Measurements from ENCODE around the gene TSKU. TPM values are rescaled to one million over a fixed set of nuclear protein-coding genes. Genes with fewer than 3 reads are reported as not detected.

Gene TSKU
- total RNA-seq, 1 donor from 2014 or later: 29.9 TPM

GRCh38 chr11:76791861-76792260 is 8.7 kb downstream of the TSKU start:
- no peak for TF ChIP-seq CTCF (IDR thresholded peaks at IDR 0.05; ENCODE audit: unreplicated experiment)
- DNase-seq (ENCODE audit: low spot score): no peak
- Mint-ChIP-seq H3K4me1 (ENCODE audit: unreplicated experiment) (peaks cover 7% of the 10 kb centered on the region), H3K27ac (ENCODE audit: unreplicated experiment) (no peak overlapping the region), H3K9me3 (ENCODE audit: unreplicated experiment) (peaks cover 4% of the 10 kb centered on the region), H3K4me3 (ENCODE audit: unreplicated experiment) (no peak overlapping the region), H3K36me3 (ENCODE audit: low read depth, unreplicated experiment) (peaks cover 29% of the 10 kb centered on the region), H3K27me3 (ENCODE audit: unreplicated experiment) (no peaks in the 10 kb centered on the region)

- H3K36me3 Mint-ChIP-seq (ENCODE audit: low read depth, unreplicated experiment): peaks cover 29% of the 10 kb centered on the region
- peaks cover 2% of the 10 kb centered on the region for H3K27me3 Mint-ChIP-seq (ENCODE audit: unreplicated experiment)
- H3K4me3 Mint-ChIP-seq (ENCODE audit: unreplicated experiment): no peak overlapping the region
- no peak for DNase-seq (ENCODE audit: low spot score)
- peak overlapping the region; percentile 52 for H3K27ac Mint-ChIP-seq (ENCODE audit: unreplicated experiment)
- no peak for TF ChIP-seq CTCF (IDR thresholded peaks at IDR 0.05; ENCODE audit: unreplicated experiment)
- H3K4me1 Mint-ChIP-seq (ENCODE audit: unreplicated experiment): peaks cover 7% of the 10 kb centered on the region
- H3K9me3 Mint-ChIP-seq (ENCODE audit: unreplicated experiment): peaks cover 4% of the 10 kb centered on the region
Measured at GRCh38 chr11:76792505-76793264, 9.5 kb downstream of the TSKU start.

GRCh38 chr11:76793391-76794291 is 10.5 kb downstream of the TSKU start:
- peaks cover 7% of the 10 kb centered on the region for H3K4me1 Mint-ChIP-seq (ENCODE audit: unreplicated experiment)
- TF ChIP-seq CTCF (IDR thresholded peaks at IDR 0.05; ENCODE audit: unreplicated experiment): no peak
- peaks cover 29% of the 10 kb centered on the region for H3K36me3 Mint-ChIP-seq (ENCODE audit: low read depth, unreplicated experiment)
- peaks cover 4% of the 10 kb centered on the region for H3K9me3 Mint-ChIP-seq (ENCODE audit: unreplicated experiment)
- peaks cover 5% of the 10 kb centered on the region for H3K27me3 Mint-ChIP-seq (ENCODE audit: unreplicated experiment)
- no peak for DNase-seq (ENCODE audit: low spot score)
- H3K27ac Mint-ChIP-seq (ENCODE audit: unreplicated experiment): no peak overlapping the region
- H3K4me3 Mint-ChIP-seq (ENCODE audit: unreplicated experiment): peak overlapping the region; percentile 37

- H3K9me3 Mint-ChIP-seq (ENCODE audit: unreplicated experiment): peaks cover 4% of the 10 kb centered on the region
- peaks cover 29% of the 10 kb centered on the region for H3K36me3 Mint-ChIP-seq (ENCODE audit: low read depth, unreplicated experiment)
- H3K4me1 Mint-ChIP-seq (ENCODE audit: unreplicated experiment): peaks cover 7% of the 10 kb centered on the region
- peak overlapping the region; percentile 37 for H3K4me3 Mint-ChIP-seq (ENCODE audit: unreplicated experiment)
- H3K27ac Mint-ChIP-seq (ENCODE audit: unreplicated experiment): no peak overlapping the region
- no peak for TF ChIP-seq CTCF (IDR thresholded peaks at IDR 0.05; ENCODE audit: unreplicated experiment)
- H3K27me3 Mint-ChIP-seq (ENCODE audit: unreplicated experiment): peaks cover 6% of the 10 kb centered on the region
- DNase-seq (ENCODE audit: low spot score): no peak
Measured at GRCh38 chr11:76794371-76795289, 11.5 kb downstream of the TSKU start.

All from endothelial cell (in vitro differentiated cells).